ENCODE measurements around the gene JTB.

Gene JTB

DNA sequence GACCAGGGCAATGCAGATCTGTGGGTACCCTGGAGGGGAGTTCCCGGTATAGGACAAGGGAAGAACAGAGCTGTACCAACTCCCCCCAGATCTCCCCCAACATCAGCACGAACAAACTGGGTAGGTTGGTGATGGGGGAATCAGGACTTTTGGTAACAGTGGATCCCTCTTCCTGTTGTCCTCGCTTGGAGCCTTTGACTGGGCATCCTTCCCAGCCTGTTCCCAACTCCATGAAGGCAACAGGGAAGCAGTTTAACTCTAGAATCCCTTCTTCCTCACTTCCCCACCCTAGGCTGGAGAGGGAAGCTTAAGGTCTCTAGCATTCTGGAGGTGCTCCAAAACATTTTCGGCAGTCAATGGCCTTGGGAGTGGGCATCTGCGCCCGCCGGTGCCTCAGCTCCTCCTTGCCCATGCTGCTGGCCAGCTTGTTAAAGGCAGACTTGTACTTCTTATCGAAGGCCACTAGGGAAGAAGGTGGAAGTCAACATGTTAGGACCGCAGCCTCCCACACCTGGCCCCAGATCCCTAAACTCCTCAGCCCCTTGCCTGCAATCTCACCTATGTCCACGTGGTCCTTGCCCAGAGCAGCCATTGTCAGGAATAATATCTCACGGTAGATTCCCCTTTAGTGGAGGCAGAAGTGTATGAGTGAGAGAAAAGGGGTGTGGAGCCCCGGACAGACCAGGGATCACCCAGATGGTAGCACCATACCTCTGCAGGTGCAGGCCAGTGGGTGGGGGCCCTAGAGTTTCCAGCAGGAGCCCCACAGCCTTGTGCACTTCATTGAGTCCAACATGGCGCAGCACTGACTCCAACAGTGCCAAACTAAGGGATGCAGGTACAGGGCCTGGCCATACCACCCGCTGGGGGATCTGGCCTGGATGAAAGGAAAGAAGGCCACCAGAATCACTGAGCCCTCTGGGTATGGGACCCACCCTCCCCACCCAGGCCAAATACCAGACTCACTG lies 47.2 kb downstream of the JTB start:
- DNase-seq: no peak

DNA sequence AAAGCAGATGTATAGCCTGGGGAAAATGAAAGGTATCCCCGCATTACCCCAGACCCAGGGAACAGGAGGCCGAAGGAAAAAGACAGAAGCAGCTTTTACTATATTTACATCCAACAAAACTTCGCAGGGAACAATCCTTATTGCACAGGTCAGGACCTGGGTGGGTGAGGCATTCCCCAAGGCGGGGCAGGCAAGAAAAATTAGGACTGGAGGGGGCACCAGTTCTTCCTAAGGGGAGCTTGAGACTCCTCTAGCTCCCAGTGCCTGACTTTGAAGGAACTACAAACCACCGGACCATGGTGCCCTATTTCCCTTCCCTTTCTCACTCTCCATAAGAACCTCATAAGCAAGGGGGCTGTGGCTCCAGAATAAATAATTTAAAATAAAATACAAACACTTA lies 48.0 kb downstream of the JTB start:
- DNase-seq: no peak

DNA sequence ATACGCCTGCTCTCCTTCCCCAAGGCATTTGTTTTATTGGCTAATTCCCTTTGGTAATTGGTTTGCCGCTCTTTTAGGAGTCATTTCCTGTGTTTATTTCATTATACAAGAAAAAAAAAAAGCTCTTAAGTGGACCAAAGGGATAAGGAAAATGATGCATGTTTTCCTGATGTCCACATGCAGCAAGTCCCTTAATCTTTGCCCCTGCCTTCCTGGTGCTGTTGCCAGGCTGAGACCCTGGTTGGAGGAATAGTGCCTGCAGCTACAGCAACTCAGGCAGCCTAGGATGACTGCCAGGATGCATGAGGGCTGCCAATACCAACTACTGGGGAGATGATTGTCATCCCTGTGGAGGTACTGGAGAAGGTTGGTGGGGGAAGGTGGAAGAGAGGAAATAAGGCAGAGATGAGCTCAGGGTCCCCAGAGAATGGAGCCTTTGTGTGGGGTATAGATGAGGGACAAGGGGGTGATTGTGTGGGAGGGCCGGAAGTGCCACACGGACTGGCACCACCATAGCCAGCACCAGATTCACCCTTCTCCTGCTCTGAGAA lies 48.6 kb downstream of the JTB start:
- no peak for DNase-seq

DNA sequence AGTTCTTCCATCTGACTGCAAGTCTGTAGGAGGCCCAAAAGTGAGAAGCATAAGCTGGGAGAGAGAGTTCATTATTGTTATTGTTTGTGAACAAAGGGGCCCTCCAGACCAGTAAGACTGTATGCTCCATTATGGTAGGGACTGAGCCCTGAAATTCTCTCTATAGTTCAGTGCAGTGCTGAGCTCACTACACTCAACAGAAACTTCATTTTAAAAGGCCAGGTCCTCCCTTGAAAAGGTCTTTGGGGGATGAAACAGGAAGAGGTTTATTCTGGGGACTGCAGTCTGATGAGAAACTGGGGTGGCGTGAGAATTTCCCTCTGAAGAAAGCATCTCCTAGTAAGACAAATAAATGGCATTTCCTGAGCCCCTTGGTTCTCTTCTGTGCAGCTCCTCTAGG lies 49.2 kb downstream of the JTB start:
- DNase-seq: no peak

DNA sequence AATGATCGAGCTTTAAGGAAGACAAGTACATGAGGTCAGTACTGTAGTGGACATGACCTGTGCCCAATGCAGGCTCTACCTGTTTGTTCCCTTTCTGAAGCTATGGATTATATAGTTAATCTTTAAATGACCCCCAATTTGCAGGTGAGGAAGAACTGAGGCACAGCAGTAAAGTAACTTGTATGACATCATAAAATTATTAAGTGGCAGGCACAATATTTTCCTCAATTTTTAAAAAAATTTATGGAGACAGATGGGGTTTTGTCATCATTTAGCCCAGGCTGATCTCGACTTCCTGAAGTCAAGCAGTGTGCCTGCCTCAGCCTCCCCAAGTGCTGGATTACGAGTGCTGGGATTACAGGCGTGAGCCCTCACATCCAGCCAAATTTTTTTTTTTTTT lies 51.1 kb downstream of the JTB start:
- DNase-seq: no peak

All from NCI-H1048 (cell line).